K562 (cell line): Measurements from ENCODE around the gene CEP95. TPM values are rescaled to one million over a fixed set of nuclear protein-coding genes. Genes with fewer than 3 reads are reported as not detected.
A peak's percentile ranks its signal among the peaks of the same experiment; 100 is the strongest.

Source experiments
- CBX2 ChIP-seq: fragments of 200-600 bp; sonication (generic); IDR thresholded peaks from one replicate; pipeline ENCODE4 v1.6.1; 2012; ENCODE audit warnings: mild to moderate bottlenecking, low read length, inconsistent platforms; ENCODE audit not compliant: insufficient read depth, poor library complexity, severe bottlenecking
- CTCF ChIP-seq, 3 experiments: IDR thresholded peaks in 2 of 3; conservative IDR thresholded peaks in 1 of 3; 2 replicates each; pipeline ENCODE4 v1.5.1; 2011 to 2012; ENCODE audit warnings: low read length in 3 of 3, mild to moderate bottlenecking in 3 of 3, control low read depth in 2 of 3, improper control_type of control experiment in 1 of 3, inconsistent platforms in 1 of 3, low read depth in 1 of 3, mixed read lengths in 1 of 3, moderate library complexity in 1 of 3; ENCODE audit not compliant: insufficient read depth in 2 of 3
- ETV1 ChIP-seq: fragments of 450-650 bp; conservative IDR thresholded peaks from 2 replicates; pipeline ENCODE4 v1.6.1; 2016; ENCODE audit warnings: missing genetic modification characterization, control low read depth, low read depth, missing compliant biosample characterization
- FOXA1 ChIP-seq: fragments of 450-650 bp; IDR thresholded peaks from 2 replicates; pipeline ENCODE4 v1.6.1; 2016; ENCODE audit warnings: mild to moderate bottlenecking, borderline replicate concordance
- HEY1 ChIP-seq: fragments of 250-450 bp; sonication (Bioruptor Pico); IDR thresholded peaks from 2 replicates; pipeline ENCODE4 v1.5.0; 2020; ENCODE audit warnings: mild to moderate bottlenecking, moderate library complexity, borderline replicate concordance
- IFI16 ChIP-seq: fragments of 250-450 bp; sonication (Bioruptor Pico); IDR thresholded peaks from 2 replicates; pipeline ENCODE4 v2.1.2; 2022; ENCODE audit warnings: mild to moderate bottlenecking, inconsistent platforms
- MAX ChIP-seq: sonication (generic); formaldehyde crosslinking; IDR thresholded peaks from 2 replicates; pipeline ENCODE4 v1.9.0; 2022; ENCODE audit warnings: mild to moderate bottlenecking, missing genetic modification reagents
- MBD2 ChIP-seq: sonication (generic); IDR thresholded peaks from 2 replicates; pipeline ENCODE4 v1.6.1; 2016; ENCODE audit warnings: low read depth, borderline replicate concordance
- NFE2L1 ChIP-seq: fragments of 450-650 bp; IDR thresholded peaks from 2 replicates; pipeline ENCODE4 v1.6.1; 2016; ENCODE audit warnings: missing genetic modification characterization, low read depth, mild to moderate bottlenecking, missing compliant biosample characterization, moderate library complexity, borderline replicate concordance
- NFIC ChIP-seq: fragments of 450-650 bp; IDR thresholded peaks from 2 replicates; pipeline ENCODE4 v1.6.1; 2017; ENCODE audit warnings: mild to moderate bottlenecking, inconsistent platforms
- NR2F6 ChIP-seq: fragments of 450-650 bp; formaldehyde crosslinking; IDR thresholded peaks from 2 replicates; pipeline ENCODE4 v1.4.0; 2020; ENCODE audit warnings: mild to moderate bottlenecking
- PHB2 ChIP-seq: fragments of 450-650 bp; IDR thresholded peaks from 2 replicates; pipeline ENCODE4 v1.6.1; 2017; ENCODE audit warnings: low read depth
- POLR2H ChIP-seq: IDR thresholded peaks from 2 replicates; pipeline ENCODE4 v1.6.1; 2016; ENCODE audit warnings: missing genetic modification characterization, low read depth, mild to moderate bottlenecking, control low read depth, missing compliant biosample characterization, moderate library complexity
- POLR3G ChIP-seq: IDR thresholded peaks from 2 replicates; pipeline ENCODE4 v1.6.1; 2011; ENCODE audit not compliant: insufficient read length, insufficient replicate concordance; ENCODE audit errors: extremely low read depth
- RAD21 ChIP-seq, 2 experiments: fragments of 250-450 bp in 1 of 2; fragments of 450-650 bp in 1 of 2; sonication (Bioruptor Pico) in 1 of 2; formaldehyde crosslinking in 1 of 2; IDR thresholded peaks in 1 of 2; conservative IDR thresholded peaks in 1 of 2; 2 replicates each; pipeline versions ENCODE4 v1.4.0 to v1.8.0; 2020 to 2022; ENCODE audit warnings: mild to moderate bottlenecking in 2 of 2, moderate library complexity in 1 of 2
- RBM39 ChIP-seq: fragments of 200-400 bp; formaldehyde crosslinking; optimal IDR thresholded peaks from 2 replicates; pipeline ENCODE3; 2018; ENCODE audit warnings: low read depth, low read length
- THRA ChIP-seq: fragments of 450-650 bp; IDR thresholded peaks from 2 replicates; pipeline ENCODE4 v1.6.1; 2017; ENCODE audit warnings: mild to moderate bottlenecking, moderate library complexity
- ZBTB1 ChIP-seq: sonication (generic); formaldehyde crosslinking; IDR thresholded peaks from 2 replicates; pipeline ENCODE4 v1.8.1; 2023; ENCODE audit warnings: missing genetic modification reagents, low read depth, mild to moderate bottlenecking, borderline replicate concordance
- ZBTB7A ChIP-seq: IDR thresholded peaks from 2 replicates; pipeline ENCODE4 v1.6.1; 2011; ENCODE audit warnings: low read depth, mild to moderate bottlenecking, low read length, moderate library complexity, borderline replicate concordance; ENCODE audit not compliant: control insufficient read depth
- ZC3H4 ChIP-seq: sonication (generic); formaldehyde crosslinking; IDR thresholded peaks from 2 replicates; pipeline ENCODE4 v1.9.0; 2021; ENCODE audit warnings: missing genetic modification reagents, borderline replicate concordance
- ZFP36 ChIP-seq: fragments of 150-350 bp; IDR thresholded peaks from 2 replicates; pipeline ENCODE4 v1.6.1; 2018; ENCODE audit warnings: low read length, low read depth; ENCODE audit not compliant: partially characterized antibody
- ZNF134 ChIP-seq: fragments of 250-450 bp; sonication (Bioruptor Pico); conservative IDR thresholded peaks from 2 replicates; pipeline ENCODE4 v1.4.0; 2020
- ZNF217 ChIP-seq: sonication (generic); formaldehyde crosslinking; IDR thresholded peaks from 2 replicates; pipeline ENCODE4 v1.8.0; 2022; ENCODE audit warnings: mild to moderate bottlenecking, missing genetic modification reagents
- ZNF707 ChIP-seq: fragments of 250-450 bp; sonication (Bioruptor Pico); conservative IDR thresholded peaks from 2 replicates; pipeline ENCODE4 v1.8.0; 2022; ENCODE audit warnings: inconsistent platforms, mild to moderate bottlenecking, moderate library complexity
- ZNF830 ChIP-seq: fragments of 250-450 bp; sonication (Bioruptor Pico); IDR thresholded peaks from 2 replicates; pipeline ENCODE4 v1.5.0; 2021; ENCODE audit warnings: mild to moderate bottlenecking
- polyA plus RNA-seq, 8 experiments: library from polyadenylated mRNA; depleted of rRNA in 4 of 8; stranded (reverse) in 5 of 8; unstranded in 3 of 8; fragments of >200 nt; fragmentation: Nextera tagmentation in 2 of 8; fragmentation: Illumina TruSeq in 1 of 8; extraction: Ambion mirVana in 2 of 8; extraction: Trizol in 1 of 8; gene quantifications; 2 replicates each; pipeline versions ENCODE4 v1.2.1 to v1.2.3, GENCODE V29; 2011 to 2014; ENCODE audit warnings: inconsistent platforms in 1 of 8, missing spikeins in 1 of 8
- total RNA-seq, 7 experiments: library from RNA; depleted of rRNA in 6 of 7; stranded (reverse); fragments of >200 nt in 6 of 7; fragmentation: Illumina TruSeq in 2 of 7; extraction: Trizol in 2 of 7; gene quantifications; 2 replicates each; pipeline versions ENCODE4 v1.2.1 to v1.2.3, GENCODE V29; 2011 to 2021; ENCODE audit warnings: low replicate concordance in 1 of 7

CEP95 gene
- total and polyA plus RNA-seq, 9 of the 15 experiments (the other 6 are each of a cell fraction or from before 2014, with no cell fraction given) = 26.7 to 80.7 (median 56.9) TPM

- TF ChIP-seq IFI16 (CRISPR knock-in tag) (no peak), NR2F6 (no peak), NFE2L1 (no peak), NFIC (no peak; the same call in 1 of the 2 replicates), ZBTB1 (no peak), HEY1 (CRISPR knock-in tag) (no peak), RAD21 (CRISPR knock-in tag; conservative IDR thresholded peaks at IDR 0.05 in 1 of 2, IDR thresholded peaks at IDR 0.05 in 1 of 2) (0 out of 4 replicates have a peak, but pooled peaks of 1 of the 2 experiments have one; percentile 8), PHB2 (0 out of 2 replicates have a peak, but pooled peaks have one; percentile 13), ZNF707 (CRISPR knock-in tag) (no peak), THRA (no peak), ZC3H4 (CRISPR knock-in tag) (peak; percentile 100), MAX (CRISPR knock-in tag) (peak; percentile 59; the same call in 1 of the 2 replicates), ZNF830 (no peak), POLR2H (no peak), FOXA1 (no peak), MBD2 (no peak), RBM39 (no peak), ETV1 (tag) (0 out of 2 replicates have a peak, but pooled peaks have one; percentile 27), POLR3G (no peak), ZNF217 (CRISPR knock-in tag) (no peak), CTCF (IDR thresholded peaks at IDR 0.05 in 2 of 3, conservative IDR thresholded peaks at IDR 0.05 in 1 of 3; ENCODE audit: insufficient read depth in 2 of 3, low read depth in 1 of 3, low read length in 3 of 3) (no peak), CBX2 (no peak), ZBTB7A (no peak), ZFP36 (no peak), ZNF134 (CRISPR knock-in tag) (no peak)
Observed at GRCh38 chr17:64505340-64506200, 1.2 kb upstream of the CEP95 start (continued).
